Measurements from ENCODE around the gene DHX32.
"Not testable (repeated sequence)": the region's sequence is repeated elsewhere in the genome, so short reads cannot be mapped to it uniquely, and the experiment has no call there.

DHX32 gene

GRCh38 chr10:125881192-125881591, at the start of gene DHX32:
Gene DHX32 (minus strand): TSS chr10:125881292. CDS start chr10:125880824, 468 bp downstream.
- no peak within 1 kb of the TSS for H3K9ac ChIP-seq (ENCODE audit: low read depth in 1 of 2, low read length in 2 of 2)
- H3K27ac ChIP-seq (ENCODE audit: low read depth in 2 of 2, low read length in 2 of 2) = no peak within 1 kb of the TSS
- H3K9me3 ChIP-seq (ENCODE audit: control insufficient read depth in 2 of 2, low read length in 2 of 2) = peaks cover 0 to 3% of the 10 kb centered on the region in 2 donors
- H3K36me3 ChIP-seq (ENCODE audit: control insufficient read depth in 2 of 2, insufficient read depth in 2 of 2, low read length in 2 of 2) = peaks cover 12 to 20% of the 10 kb centered on the region in 2 donors
- H3K27me3 ChIP-seq (ENCODE audit: control insufficient read depth in 2 of 2, insufficient read depth in 2 of 2, low read length in 2 of 2) = no peaks in the 10 kb centered on the region
- no peak within 1 kb of the TSS for H3K4me3 ChIP-seq (ENCODE audit: low read length in 2 of 2)
- H3K4me1 ChIP-seq (ENCODE audit: control insufficient read depth in 2 of 2, insufficient read depth in 2 of 2, low read length in 2 of 2) = no peaks in the 10 kb centered on the region

- Histone ChIP-seq H3K4me1 (ENCODE audit: control insufficient read depth in 2 of 2, insufficient read depth in 2 of 2, low read length in 2 of 2) (peaks cover 0 to 27% of the 10 kb centered on the region in 2 donors), H3K9ac (ENCODE audit: low read depth in 1 of 2, low read length in 2 of 2) (peak overlapping the region; percentile 43 to 73), H3K27ac (ENCODE audit: low read depth in 2 of 2, low read length in 2 of 2) (peak overlapping the region; percentile 73 to 91), H3K4me3 (ENCODE audit: low read length in 2 of 2) (peak overlapping the region; percentile 38 to 48), H3K27me3 (ENCODE audit: control insufficient read depth in 2 of 2, insufficient read depth in 2 of 2, low read length in 2 of 2) (no peaks in the 10 kb centered on the region), H3K36me3 (ENCODE audit: control insufficient read depth in 2 of 2, insufficient read depth in 2 of 2, low read length in 2 of 2) (no peaks in the 10 kb centered on the region), H3K9me3 (ENCODE audit: control insufficient read depth in 2 of 2, low read length in 2 of 2) (no peaks in the 10 kb centered on the region)
Measured at GRCh38 chr10:125929618-125930017, 48.5 kb upstream of the DHX32 start.

- Histone ChIP-seq H3K4me3 (ENCODE audit: low read length in 2 of 2) (peak overlapping the region; percentile 38 to 48), H3K27ac (ENCODE audit: low read depth in 2 of 2, low read length in 2 of 2) (peak overlapping the region; percentile 73 to 91), H3K4me1 (ENCODE audit: control insufficient read depth in 2 of 2, insufficient read depth in 2 of 2, low read length in 2 of 2) (peaks cover 0 to 24% of the 10 kb centered on the region in 2 donors), H3K9me3 (ENCODE audit: control insufficient read depth in 2 of 2, low read length in 2 of 2) (no peaks in the 10 kb centered on the region), H3K36me3 (ENCODE audit: control insufficient read depth in 2 of 2, insufficient read depth in 2 of 2, low read length in 2 of 2) (no peaks in the 10 kb centered on the region), H3K9ac (ENCODE audit: low read depth in 1 of 2, low read length in 2 of 2) (peak overlapping the region; percentile 43 to 73), H3K27me3 (ENCODE audit: control insufficient read depth in 2 of 2, insufficient read depth in 2 of 2, low read length in 2 of 2) (no peaks in the 10 kb centered on the region)
Measured at GRCh38 chr10:125928928-125929585, 48.0 kb upstream of the DHX32 start.

- not testable (repeated sequence) for H3K36me3 ChIP-seq (ENCODE audit: control insufficient read depth in 2 of 2, insufficient read depth in 2 of 2, low read length in 2 of 2); H3K27me3 ChIP-seq (ENCODE audit: control insufficient read depth in 2 of 2, insufficient read depth in 2 of 2, low read length in 2 of 2); H3K27ac ChIP-seq (ENCODE audit: low read depth in 2 of 2, low read length in 2 of 2); H3K9ac ChIP-seq (ENCODE audit: low read depth in 1 of 2, low read length in 2 of 2); H3K9me3 ChIP-seq (ENCODE audit: control insufficient read depth in 2 of 2, low read length in 2 of 2); H3K4me3 ChIP-seq (ENCODE audit: low read length in 2 of 2)
- H3K4me1 ChIP-seq (ENCODE audit: control insufficient read depth in 2 of 2, insufficient read depth in 2 of 2, low read length in 2 of 2) = peaks cover 0 to 22% of the 10 kb centered on the region in 2 donors
Measured at GRCh38 chr10:125927265-125927664, 46.2 kb upstream of the DHX32 start.

- H3K27me3 ChIP-seq (ENCODE audit: control insufficient read depth in 2 of 2, insufficient read depth in 2 of 2, low read length in 2 of 2) = no peaks in the 10 kb centered on the region
- H3K27ac ChIP-seq (ENCODE audit: low read depth in 2 of 2, low read length in 2 of 2) = no peak overlapping the region
- no peak overlapping the region for H3K4me3 ChIP-seq (ENCODE audit: low read length in 2 of 2)
- no peaks in the 10 kb centered on the region for H3K36me3 ChIP-seq (ENCODE audit: control insufficient read depth in 2 of 2, insufficient read depth in 2 of 2, low read length in 2 of 2)
- no peaks in the 10 kb centered on the region for H3K9me3 ChIP-seq (ENCODE audit: control insufficient read depth in 2 of 2, low read length in 2 of 2)
- no peak overlapping the region for H3K9ac ChIP-seq (ENCODE audit: low read depth in 1 of 2, low read length in 2 of 2)
- peaks cover 0 to 22% of the 10 kb centered on the region in 2 donors for H3K4me1 ChIP-seq (ENCODE audit: control insufficient read depth in 2 of 2, insufficient read depth in 2 of 2, low read length in 2 of 2)
Measured at GRCh38 chr10:125926247-125926646, 45.2 kb upstream of the DHX32 start.

- no peaks in the 10 kb centered on the region for H3K9me3 ChIP-seq (ENCODE audit: control insufficient read depth in 2 of 2, low read length in 2 of 2)
- no peaks in the 10 kb centered on the region for H3K36me3 ChIP-seq (ENCODE audit: control insufficient read depth in 2 of 2, insufficient read depth in 2 of 2, low read length in 2 of 2)
- H3K27ac ChIP-seq (ENCODE audit: low read depth in 2 of 2, low read length in 2 of 2) = no peak overlapping the region
- no peak overlapping the region for H3K4me3 ChIP-seq (ENCODE audit: low read length in 2 of 2)
- H3K4me1 ChIP-seq (ENCODE audit: control insufficient read depth in 2 of 2, insufficient read depth in 2 of 2, low read length in 2 of 2) = peaks cover 0 to 20% of the 10 kb centered on the region in 2 donors
- no peaks in the 10 kb centered on the region for H3K27me3 ChIP-seq (ENCODE audit: control insufficient read depth in 2 of 2, insufficient read depth in 2 of 2, low read length in 2 of 2)
- no peak overlapping the region for H3K9ac ChIP-seq (ENCODE audit: low read depth in 1 of 2, low read length in 2 of 2)
Measured at GRCh38 chr10:125925262-125925834, 44.3 kb upstream of the DHX32 start.

GRCh38 chr10:125921643-125922306, 40.7 kb upstream of the DHX32 start:
- not testable (repeated sequence) for H3K9me3 ChIP-seq (ENCODE audit: control insufficient read depth in 2 of 2, low read length in 2 of 2); H3K9ac ChIP-seq (ENCODE audit: low read depth in 1 of 2, low read length in 2 of 2); H3K4me1 ChIP-seq (ENCODE audit: control insufficient read depth in 2 of 2, insufficient read depth in 2 of 2, low read length in 2 of 2); H3K4me3 ChIP-seq (ENCODE audit: low read length in 2 of 2); H3K36me3 ChIP-seq (ENCODE audit: control insufficient read depth in 2 of 2, insufficient read depth in 2 of 2, low read length in 2 of 2); H3K27me3 ChIP-seq (ENCODE audit: control insufficient read depth in 2 of 2, insufficient read depth in 2 of 2, low read length in 2 of 2); H3K27ac ChIP-seq (ENCODE audit: low read depth in 2 of 2, low read length in 2 of 2)

- H3K4me3 ChIP-seq (ENCODE audit: low read length in 2 of 2); H3K36me3 ChIP-seq (ENCODE audit: control insufficient read depth in 2 of 2, insufficient read depth in 2 of 2, low read length in 2 of 2); H3K4me1 ChIP-seq (ENCODE audit: control insufficient read depth in 2 of 2, insufficient read depth in 2 of 2, low read length in 2 of 2); H3K27ac ChIP-seq (ENCODE audit: low read depth in 2 of 2, low read length in 2 of 2); H3K27me3 ChIP-seq (ENCODE audit: control insufficient read depth in 2 of 2, insufficient read depth in 2 of 2, low read length in 2 of 2); H3K9ac ChIP-seq (ENCODE audit: low read depth in 1 of 2, low read length in 2 of 2); H3K9me3 ChIP-seq (ENCODE audit: control insufficient read depth in 2 of 2, low read length in 2 of 2): not testable (repeated sequence)
Measured at GRCh38 chr10:125917704-125918361, 36.7 kb upstream of the DHX32 start.

GRCh38 chr10:125916977-125917376, 35.9 kb upstream of the DHX32 start:
- Histone ChIP-seq H3K4me1 (ENCODE audit: control insufficient read depth in 2 of 2, insufficient read depth in 2 of 2, low read length in 2 of 2) (peaks cover 10 to 11% of the 10 kb centered on the region in 2 donors), H3K27ac (ENCODE audit: low read depth in 2 of 2, low read length in 2 of 2) (no peak overlapping the region), H3K36me3 (ENCODE audit: control insufficient read depth in 2 of 2, insufficient read depth in 2 of 2, low read length in 2 of 2) (no peaks in the 10 kb centered on the region), H3K4me3 (ENCODE audit: low read length in 2 of 2) (no peak overlapping the region), H3K27me3 (ENCODE audit: control insufficient read depth in 2 of 2, insufficient read depth in 2 of 2, low read length in 2 of 2) (no peaks in the 10 kb centered on the region), H3K9me3 (ENCODE audit: control insufficient read depth in 2 of 2, low read length in 2 of 2) (no peaks in the 10 kb centered on the region), H3K9ac (ENCODE audit: low read depth in 1 of 2, low read length in 2 of 2) (no peak overlapping the region)

GRCh38 chr10:125913277-125913676, 32.2 kb upstream of the DHX32 start:
- not testable (repeated sequence) for H3K27me3 ChIP-seq (ENCODE audit: control insufficient read depth in 2 of 2, insufficient read depth in 2 of 2, low read length in 2 of 2); H3K9me3 ChIP-seq (ENCODE audit: control insufficient read depth in 2 of 2, low read length in 2 of 2); H3K9ac ChIP-seq (ENCODE audit: low read depth in 1 of 2, low read length in 2 of 2); H3K4me3 ChIP-seq (ENCODE audit: low read length in 2 of 2); H3K36me3 ChIP-seq (ENCODE audit: control insufficient read depth in 2 of 2, insufficient read depth in 2 of 2, low read length in 2 of 2)
- peak overlapping the region; percentile 32 to 70 for H3K27ac ChIP-seq (ENCODE audit: low read depth in 2 of 2, low read length in 2 of 2)
- H3K4me1 ChIP-seq (ENCODE audit: control insufficient read depth in 2 of 2, insufficient read depth in 2 of 2, low read length in 2 of 2) = peaks cover 16 to 23% of the 10 kb centered on the region in 2 donors
